Fibroblast of lung (primary cell): ENCODE data around the gene TMCC3. TPM values are rescaled to one million over a fixed set of nuclear protein-coding genes. Genes with fewer than 3 reads are reported as not detected.
A peak's percentile ranks its signal among the peaks of the same experiment; 100 is the strongest.

ENCODE experiments used
- DNase-seq, 2 donors: peaks; one replicate each; pipeline versions ENCODE4 v3.0.0 to v3.0.0-alpha.2; 2010; ENCODE audit warnings: low read depth in 2 of 2
- H2AFZ ChIP-seq: 2 replicates; pipeline ENCODE4 v1.5.1; 2012; ENCODE audit warnings: low read length, control low read depth, inconsistent platforms
- H3K27ac ChIP-seq: 2 replicates; pipeline ENCODE4 v1.5.1; 2011; ENCODE audit warnings: low read length, control low read depth; ENCODE audit not compliant: insufficient read depth
- H3K27me3 ChIP-seq: 2 replicates; pipeline ENCODE4 v1.5.1; 2011; ENCODE audit warnings: mild to moderate bottlenecking, low read length; ENCODE audit not compliant: control insufficient read depth, insufficient read depth
- H3K36me3 ChIP-seq: 2 replicates; pipeline ENCODE4 v1.5.1; 2011; ENCODE audit warnings: low read length; ENCODE audit not compliant: control insufficient read depth, insufficient read depth
- H3K4me1 ChIP-seq: 2 replicates; pipeline ENCODE4 v1.5.1; 2011; ENCODE audit warnings: low read length; ENCODE audit not compliant: control insufficient read depth, insufficient read depth; ENCODE audit errors: extremely low read depth
- H3K4me2 ChIP-seq: 2 replicates; pipeline ENCODE4 v1.5.1; 2011; ENCODE audit warnings: low read length, control low read depth; ENCODE audit not compliant: insufficient read depth; ENCODE audit errors: extremely low read depth
- H3K4me3 ChIP-seq, 4 experiments: fragments of 200-600 bp in 1 of 4; sonication (generic) in 1 of 4; replicated peaks in 1 of 4; 2 replicates each; pipeline ENCODE4 v1.5.1; 2011 to 2016; ENCODE audit warnings: low read length in 4 of 4, low read depth in 3 of 4, mild to moderate bottlenecking in 3 of 4, control low read depth in 2 of 4, inconsistent platforms in 1 of 4, mixed read lengths in 1 of 4; ENCODE audit not compliant: insufficient read depth in 1 of 4; ENCODE audit errors: control extremely low read depth in 1 of 4
- H3K79me2 ChIP-seq: 2 replicates; pipeline ENCODE4 v1.5.1; 2012; ENCODE audit warnings: mild to moderate bottlenecking, low read length, inconsistent platforms; ENCODE audit not compliant: control insufficient read depth, insufficient read depth
- H3K9ac ChIP-seq: 2 replicates; pipeline ENCODE4 v1.5.1; 2011; ENCODE audit warnings: mild to moderate bottlenecking, low read length, control low read depth; ENCODE audit not compliant: insufficient read depth
- H3K9me3 ChIP-seq: 2 replicates; pipeline ENCODE4 v1.5.1; 2012; ENCODE audit warnings: low read depth, low read length; ENCODE audit not compliant: control insufficient read depth, insufficient read depth
- H4K20me1 ChIP-seq: 2 replicates; pipeline ENCODE4 v1.5.1; 2011; ENCODE audit warnings: low read length; ENCODE audit not compliant: control insufficient read depth, insufficient read depth; ENCODE audit errors: extremely low read depth
- EZH2 ChIP-seq: IDR thresholded peaks from 2 replicates; pipeline ENCODE4 v1.5.1; 2012; ENCODE audit warnings: low read length, control low read depth, mild to moderate bottlenecking; ENCODE audit errors: missing control alignments
- polyA plus RNA-seq, 2 donors: library from polyadenylated mRNA; depleted of rRNA in 1 of 2; stranded (reverse) in 1 of 2; unstranded in 1 of 2; fragments of >200 nt; gene quantifications; 2 replicates each; pipeline ENCODE4 v1.2.1, GENCODE V29; 2011 to 2012; ENCODE audit warnings: missing spikeins in 1 of 2
- total RNA-seq: library from RNA; depleted of rRNA; stranded (reverse); fragments of >200 nt; gene quantifications from 2 replicates; pipeline ENCODE4 v1.2.1, GENCODE V29; 2014
- TF ChIP-seq, protein P1 (sequence below), 2 donors: IDR thresholded peaks in 1 of 2; conservative IDR thresholded peaks in 1 of 2; 1 replicate in 1 of 2; 2 replicates in 1 of 2; pipeline ENCODE4 v1.5.1; 2011 to 2012; ENCODE audit warnings: low read length in 2 of 2, control low read depth in 1 of 2, inconsistent platforms in 1 of 2, low read depth in 1 of 2, mild to moderate bottlenecking in 1 of 2

TMCC3 gene
- total and polyA plus RNA-seq, 2 donors (not counting 1 experiment from before 2014, with no cell fraction given), result 0.22 to 0.33 TPM

DNA sequence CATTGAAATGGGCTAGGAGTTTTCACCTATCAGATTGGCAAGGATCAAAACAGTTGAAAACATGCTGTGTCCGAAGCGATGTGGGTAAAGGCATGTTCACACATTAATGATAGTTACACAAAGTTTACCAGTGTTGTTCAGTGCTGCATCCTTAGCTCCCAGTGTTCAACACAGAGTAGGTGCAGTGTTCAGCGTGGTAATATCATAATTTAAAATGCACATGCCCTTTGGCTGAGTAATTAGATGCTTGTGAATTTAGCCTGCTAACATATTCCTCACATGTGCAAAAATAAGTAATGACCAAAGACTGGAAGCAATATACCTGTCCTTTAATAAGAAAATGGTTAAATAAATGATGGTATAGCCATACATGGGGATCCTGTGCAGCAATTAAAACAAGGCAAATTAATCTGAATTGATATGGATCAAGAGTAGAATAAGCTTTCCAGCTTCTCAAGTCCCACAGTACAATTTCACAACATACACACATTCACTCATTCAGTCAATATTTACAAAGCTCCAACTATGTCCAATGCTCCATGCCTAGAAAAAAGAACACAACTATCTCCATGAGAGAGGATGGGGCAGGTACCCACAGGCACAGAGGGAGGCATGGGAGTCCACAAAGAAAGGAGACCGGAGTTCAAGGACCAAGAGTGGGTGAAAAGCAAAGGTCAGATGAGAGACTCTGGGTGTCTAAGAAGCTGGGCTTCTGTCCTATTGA lies 12.8 kb downstream of the TMCC3 start:
- no peaks in the 10 kb centered on the region for H4K20me1 ChIP-seq
- TF ChIP-seq EZH2, result no peak
- TF ChIP-seq, protein P1, sequence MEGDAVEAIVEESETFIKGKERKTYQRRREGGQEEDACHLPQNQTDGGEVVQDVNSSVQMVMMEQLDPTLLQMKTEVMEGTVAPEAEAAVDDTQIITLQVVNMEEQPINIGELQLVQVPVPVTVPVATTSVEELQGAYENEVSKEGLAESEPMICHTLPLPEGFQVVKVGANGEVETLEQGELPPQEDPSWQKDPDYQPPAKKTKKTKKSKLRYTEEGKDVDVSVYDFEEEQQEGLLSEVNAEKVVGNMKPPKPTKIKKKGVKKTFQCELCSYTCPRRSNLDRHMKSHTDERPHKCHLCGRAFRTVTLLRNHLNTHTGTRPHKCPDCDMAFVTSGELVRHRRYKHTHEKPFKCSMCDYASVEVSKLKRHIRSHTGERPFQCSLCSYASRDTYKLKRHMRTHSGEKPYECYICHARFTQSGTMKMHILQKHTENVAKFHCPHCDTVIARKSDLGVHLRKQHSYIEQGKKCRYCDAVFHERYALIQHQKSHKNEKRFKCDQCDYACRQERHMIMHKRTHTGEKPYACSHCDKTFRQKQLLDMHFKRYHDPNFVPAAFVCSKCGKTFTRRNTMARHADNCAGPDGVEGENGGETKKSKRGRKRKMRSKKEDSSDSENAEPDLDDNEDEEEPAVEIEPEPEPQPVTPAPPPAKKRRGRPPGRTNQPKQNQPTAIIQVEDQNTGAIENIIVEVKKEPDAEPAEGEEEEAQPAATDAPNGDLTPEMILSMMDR (conservative IDR thresholded peaks at IDR 0.05 in 1 of 2, IDR thresholded peaks at IDR 0.05 in 1 of 2; ENCODE audit: low read depth in 1 of 2, low read length in 2 of 2), result no peak
- H3K4me1 ChIP-seq, result no peaks in the 10 kb centered on the region
- no peak overlapping the region for H3K4me3 ChIP-seq
- no peaks in the 10 kb centered on the region for H3K9me3 ChIP-seq
- no peak overlapping the region for H2AFZ ChIP-seq
- no peaks in the 10 kb centered on the region for H3K36me3 ChIP-seq
- DNase-seq, result no peak
- H3K79me2 ChIP-seq, result no peaks in the 10 kb centered on the region
- H3K4me2 ChIP-seq, result no peak overlapping the region
- no peak overlapping the region for H3K27ac ChIP-seq
- H3K27me3 ChIP-seq, result no peaks in the 10 kb centered on the region
- H3K9ac ChIP-seq, result no peak overlapping the region

DNA sequence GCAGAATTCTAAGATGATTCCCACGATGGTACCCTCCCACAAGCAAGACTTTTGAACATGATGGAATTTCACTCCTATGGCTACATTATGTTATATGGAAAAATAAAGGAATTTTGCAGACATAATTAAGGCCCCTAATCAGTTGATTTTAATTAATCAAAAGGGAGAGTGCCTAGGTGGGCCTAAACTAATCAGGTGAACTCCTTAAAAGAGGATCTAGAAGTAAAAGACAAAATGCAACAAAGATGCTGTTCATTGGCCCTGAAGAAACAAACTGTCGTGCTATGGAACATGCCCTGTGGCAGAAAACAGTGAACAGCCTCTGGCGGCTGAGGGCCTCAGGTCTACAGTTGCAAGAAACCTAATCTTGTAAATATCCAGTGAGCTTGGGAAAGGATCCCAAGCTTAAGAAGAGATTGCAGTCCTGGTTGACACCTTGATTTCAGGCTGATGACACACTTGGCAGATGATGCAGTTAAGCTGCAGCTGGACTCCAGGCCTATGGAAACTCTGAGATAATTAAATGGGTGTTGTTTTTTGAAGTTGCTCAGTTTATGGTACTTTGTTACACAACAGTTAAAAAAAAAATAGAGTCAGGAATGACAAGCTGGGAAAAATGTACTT lies 13.8 kb downstream of the TMCC3 start:
- Histone ChIP-seq H3K4me1 (no peaks in the 10 kb centered on the region), H3K27ac (no peak overlapping the region), H2AFZ (no peak overlapping the region), H3K9ac (no peak overlapping the region), H4K20me1 (no peaks in the 10 kb centered on the region), H3K27me3 (no peaks in the 10 kb centered on the region), H3K79me2 (no peaks in the 10 kb centered on the region), H3K4me2 (no peak overlapping the region), H3K36me3 (no peaks in the 10 kb centered on the region), H3K9me3 (no peaks in the 10 kb centered on the region), H3K4me3 (no peak overlapping the region)
- peak in 1 of 2 donors; percentile 45 for DNase-seq
- TF ChIP-seq EZH2, result no peak
- TF ChIP-seq, protein P1 (conservative IDR thresholded peaks at IDR 0.05 in 1 of 2, IDR thresholded peaks at IDR 0.05 in 1 of 2; ENCODE audit: low read depth in 1 of 2, low read length in 2 of 2), result no peak

DNA sequence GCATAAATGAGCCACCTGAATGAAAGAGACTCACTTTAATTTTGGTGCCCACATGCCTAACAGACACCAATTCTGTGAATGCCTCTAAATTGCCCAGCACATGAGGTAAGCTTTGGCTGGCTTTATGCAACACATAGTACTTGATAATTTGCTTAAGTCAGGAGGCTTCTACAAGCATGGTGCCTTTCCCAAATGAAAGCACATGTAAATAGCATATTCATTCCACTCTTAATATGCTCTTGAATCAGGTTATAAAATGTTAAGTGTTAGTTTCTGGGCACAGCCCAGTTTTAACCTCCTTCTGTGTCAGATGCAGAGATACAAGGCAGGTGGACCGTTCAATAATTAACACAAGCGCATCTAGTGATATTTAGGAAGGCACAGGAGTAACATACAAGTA lies 15.6 kb downstream of the TMCC3 start:
- H3K79me2 ChIP-seq, result no peaks in the 10 kb centered on the region
- H3K4me2 ChIP-seq, result no peak overlapping the region
- H3K36me3 ChIP-seq, result no peaks in the 10 kb centered on the region
- H3K4me1 ChIP-seq, result no peaks in the 10 kb centered on the region
- no peak for TF ChIP-seq EZH2
- TF ChIP-seq, protein P1 (conservative IDR thresholded peaks at IDR 0.05 in 1 of 2, IDR thresholded peaks at IDR 0.05 in 1 of 2; ENCODE audit: low read depth in 1 of 2, low read length in 2 of 2), result no peak
- no peak overlapping the region for H3K9ac ChIP-seq
- no peak overlapping the region for H3K27ac ChIP-seq
- H3K4me3 ChIP-seq, result no peak overlapping the region
- no peak for DNase-seq
- H3K27me3 ChIP-seq, result no peaks in the 10 kb centered on the region
- H4K20me1 ChIP-seq, result no peaks in the 10 kb centered on the region
- no peaks in the 10 kb centered on the region for H3K9me3 ChIP-seq
- no peak overlapping the region for H2AFZ ChIP-seq
